K562 (cell line): Measurements from ENCODE around the gene CDC27. TPM values are rescaled to one million over a fixed set of nuclear protein-coding genes. Genes with fewer than 3 reads are reported as not detected.

Experiments
- ATAC-seq: fragments of 200-7000 bp; cut with Tn5 transposase; 3 replicates; pipeline ENCODE4 v1.9.1; 2020; ENCODE audit warnings: moderate library complexity
- BruUV-seq: library from RNA; stranded (reverse); fragments of 400-500 nt; replicated peaks from 2 replicates; lab custom pipeline; 2021; lab: Mats Ljungman, UMichigan
- CTCF ChIA-PET: fragments of 300-600 bp; formaldehyde crosslinking; extraction: SDS; loops from one replicate; lab custom pipeline; 2021; ENCODE audit warnings: low intra/inter-chr PET ratio; lab: Yijun Ruan, JAX
- POLR2A ChIA-PET: fragments of 300-600, 350-650 bp; sonication (Branson Sonifier 250); formaldehyde crosslinking; extraction: SDS; loops from one replicate; lab custom pipeline; 2021; ENCODE audit warnings: antibody characterized with exemption, inconsistent platforms; lab: Yijun Ruan, JAX
- DNase-seq, 4 experiments: peaks; one replicate each; pipeline versions ENCODE4 v3.0.0 to v3.0.0-alpha.2; 2011 to 2018; ENCODE audit warnings: low spot score in 3 of 4, mixed read lengths in 3 of 4; ENCODE audit errors: extremely low read depth in 1 of 4
- FAIRE-seq: peaks from 2 replicates; lab custom pipeline; 2011; peaks lifted over from hg19 to GRCh38; lab: Jason Lieb, UNC
- H2AFZ ChIP-seq: 2 replicates; pipeline ENCODE4 v1.6.0; 2011; ENCODE audit warnings: low read depth, low read length, control low read depth, inconsistent platforms
- H3K27ac ChIP-seq: fragments of 200-600 bp; 3 replicates; pipeline ENCODE4 v1.8.0; 2011; ENCODE audit warnings: low read depth, mild to moderate bottlenecking, control low read depth, inconsistent platforms, low read length, moderate library complexity, mixed read lengths; ENCODE audit errors: extremely low read depth
- H3K27me3 ChIP-seq, 2 experiments: fragments of 300-600 bp in 1 of 2; 2 replicates in 1 of 2; 3 replicates in 1 of 2; pipeline versions ENCODE4 v1.6.0 to v1.8.0; 2011; ENCODE audit warnings: inconsistent platforms in 2 of 2, low read length in 2 of 2, mild to moderate bottlenecking in 1 of 2, mixed read lengths in 1 of 2, moderate library complexity in 1 of 2; ENCODE audit not compliant: control insufficient read depth in 2 of 2, insufficient read depth in 2 of 2
- H3K36me3 ChIP-seq: fragments of 300-600 bp; 3 replicates; pipeline ENCODE4 v1.8.0; 2011; ENCODE audit warnings: mild to moderate bottlenecking, low read length, inconsistent platforms; ENCODE audit not compliant: control insufficient read depth, insufficient read depth
- H3K4me1 ChIP-seq, 2 experiments: fragments of 200-600 bp in 1 of 2; replicated peaks in 1 of 2; 2 replicates in 1 of 2; 3 replicates in 1 of 2; pipeline versions ENCODE4 v1.5.1 to v1.8.0; 2011; ENCODE audit warnings: inconsistent platforms in 2 of 2, low read length in 2 of 2, mild to moderate bottlenecking in 1 of 2, mixed read lengths in 1 of 2, moderate library complexity in 1 of 2; ENCODE audit not compliant: control insufficient read depth in 2 of 2, insufficient read depth in 2 of 2
- H3K4me2 ChIP-seq: 2 replicates; pipeline ENCODE4 v1.6.1; 2011; ENCODE audit warnings: low read length, control low read depth, inconsistent platforms, mixed read lengths; ENCODE audit not compliant: insufficient read depth
- H3K4me3 ChIP-seq: fragments of 200-600 bp; sonication (generic), shearing (Covaris generic); 2 replicates; pipeline ENCODE4 v1.5.1; 2016; ENCODE audit warnings: control low read depth, inconsistent platforms
- H3K79me2 ChIP-seq: fragments of 200-600 bp; 3 replicates; pipeline ENCODE4 v1.8.0; 2011; ENCODE audit warnings: low read length, inconsistent platforms; ENCODE audit not compliant: control insufficient read depth, insufficient read depth
- H3K9ac ChIP-seq, 2 experiments: 2 replicates each; pipeline versions ENCODE4 v1.6.0 to v1.6.1; 2011; ENCODE audit warnings: low read depth in 2 of 2, low read length in 2 of 2, control low read depth in 1 of 2, inconsistent platforms in 1 of 2, mild to moderate bottlenecking in 1 of 2, mixed read lengths in 1 of 2; ENCODE audit not compliant: insufficient read depth in 1 of 2
- H3K9me1 ChIP-seq: one replicate; pipeline ENCODE4 v1.6.0; 2011; ENCODE audit warnings: inconsistent platforms, mild to moderate bottlenecking, low read length, moderate library complexity; ENCODE audit not compliant: control insufficient read depth, insufficient read depth
- H3K9me3 ChIP-seq: replicated peaks from 2 replicates; pipeline ENCODE4 v1.5.1; 2011; ENCODE audit warnings: low read depth, low read length, inconsistent platforms; ENCODE audit not compliant: control insufficient read depth, insufficient read depth
- H4K20me1 ChIP-seq: replicated peaks from 2 replicates; pipeline ENCODE4 v1.6.1; 2011; ENCODE audit warnings: low read length, inconsistent platforms, mixed read lengths; ENCODE audit not compliant: control insufficient read depth, insufficient read depth
- E2F1 ChIP-seq: sonication (generic); formaldehyde crosslinking; IDR thresholded peaks from 2 replicates; pipeline ENCODE4 v1.8.1; 2023; ENCODE audit warnings: mild to moderate bottlenecking, missing genetic modification reagents, moderate library complexity
- EP300 ChIP-seq: IDR thresholded peaks from 2 replicates; pipeline ENCODE4 v1.6.1; 2012; ENCODE audit warnings: low read length, improper control_type of control experiment
- FOXP4 ChIP-seq: sonication (generic); formaldehyde crosslinking; IDR thresholded peaks from 2 replicates; pipeline ENCODE4 v1.8.0; 2022; ENCODE audit warnings: mild to moderate bottlenecking, missing genetic modification reagents, borderline replicate concordance
- HNRNPH1 ChIP-seq: fragments of 200-400 bp; formaldehyde crosslinking; optimal IDR thresholded peaks from 2 replicates; pipeline ENCODE3; 2017; ENCODE audit warnings: low read depth, mild to moderate bottlenecking, low read length, moderate library complexity
- IRF1 ChIP-seq: sonication (generic); formaldehyde crosslinking; IDR thresholded peaks from 2 replicates; pipeline ENCODE4 v1.8.0; 2022; ENCODE audit warnings: missing genetic modification reagents, mild to moderate bottlenecking, borderline replicate concordance
- MTA1 ChIP-seq: fragments of 450-650 bp; IDR thresholded peaks from 2 replicates; pipeline ENCODE4 v1.6.1; 2017; ENCODE audit warnings: borderline replicate concordance
- MTF1 ChIP-seq: fragments of 250-450 bp; sonication (Bioruptor Pico); IDR thresholded peaks from 2 replicates; pipeline ENCODE4 v1.9.0; 2021; ENCODE audit warnings: moderate library complexity, mild to moderate bottlenecking, inconsistent platforms, borderline replicate concordance
- PCBP2 ChIP-seq: fragments of 200-400 bp; formaldehyde crosslinking; IDR thresholded peaks from 2 replicates; pipeline ENCODE4 v1.6.1; 2018; ENCODE audit warnings: low read length, low read depth, mild to moderate bottlenecking, moderate library complexity; ENCODE audit not compliant: poor library complexity, severe bottlenecking
- POLR2B ChIP-seq: fragments of 450-650 bp; IDR thresholded peaks from 2 replicates; pipeline ENCODE4 v1.6.1; 2018; ENCODE audit warnings: low read depth; ENCODE audit not compliant: partially characterized antibody
- SMARCB1 ChIP-seq: IDR thresholded peaks from 2 replicates; pipeline ENCODE4 v1.6.1; 2011; ENCODE audit warnings: improper control_type of control experiment, low read depth; ENCODE audit not compliant: insufficient read length
- SP2 ChIP-seq: IDR thresholded peaks from 2 replicates; pipeline ENCODE4 v1.6.1; 2011; ENCODE audit warnings: mild to moderate bottlenecking, low read depth, low read length, moderate library complexity; ENCODE audit not compliant: poor library complexity, severe bottlenecking; ENCODE audit errors: extremely low read depth
- ZBTB26 ChIP-seq: fragments of 450-650 bp; formaldehyde crosslinking; IDR thresholded peaks from 2 replicates; pipeline ENCODE4 v1.4.0; 2022; ENCODE audit warnings: missing genetic modification characterization
- ZNF174 ChIP-seq: fragments of 250-450 bp; sonication (Bioruptor Pico); IDR thresholded peaks from 2 replicates; pipeline ENCODE4 v1.4.0; 2020; ENCODE audit warnings: mild to moderate bottlenecking
- ZNF408 ChIP-seq: fragments of 250-450 bp; sonication (Bioruptor Pico); IDR thresholded peaks from 2 replicates; pipeline ENCODE4 v1.4.0; 2020; ENCODE audit warnings: low read depth, mild to moderate bottlenecking, moderate library complexity
- ZNF655 ChIP-seq: fragments of 250-450 bp; sonication (Bioruptor Pico); IDR thresholded peaks from 2 replicates; pipeline ENCODE4 v1.5.0; 2021
- WGBS: fragments of 100-300 bp; shearing (Covaris generic); methylation state at CpG from one replicate; pipeline ENCODE4 v1.1.6; 2016; ENCODE audit warnings: low coverage, mixed read lengths; ENCODE audit not compliant: insufficient coverage; ENCODE audit errors: missing lambda C conversion rate; 5-methylcytosine and 5-hydroxymethylcytosine counted together
- in situ Hi-C: fragments of 300-500 bp; cut with MboI; formaldehyde crosslinking; loops from 4 replicates; pipeline ENCODE4 v1.15.0; 2018; ENCODE audit warnings: inconsistent platforms, mixed read lengths
- intact Hi-C: fragments of 100-400 bp; cut with micrococcal nuclease; formaldehyde crosslinking; loops from 2 replicates; pipeline ENCODE4 v1.14.2; 2022
- polyA plus RNA-seq, 8 experiments: library from polyadenylated mRNA; depleted of rRNA in 4 of 8; stranded (reverse) in 5 of 8; unstranded in 3 of 8; fragments of >200 nt; fragmentation: Nextera tagmentation in 2 of 8; fragmentation: Illumina TruSeq in 1 of 8; extraction: Ambion mirVana in 2 of 8; extraction: Trizol in 1 of 8; gene quantifications; 2 replicates each; pipeline versions ENCODE4 v1.2.1 to v1.2.3, GENCODE V29; 2011 to 2014; ENCODE audit warnings: inconsistent platforms in 1 of 8, missing spikeins in 1 of 8
- total RNA-seq, 7 experiments: library from RNA; depleted of rRNA in 6 of 7; stranded (reverse); fragments of >200 nt in 6 of 7; fragmentation: Illumina TruSeq in 2 of 7; extraction: Trizol in 2 of 7; gene quantifications; 2 replicates each; pipeline versions ENCODE4 v1.2.1 to v1.2.3, GENCODE V29; 2011 to 2021; ENCODE audit warnings: low replicate concordance in 1 of 7

The CDC27 gene
- total and polyA plus RNA-seq, 9 of the 15 experiments (the other 6 are each of a cell fraction or from before 2014, with no cell fraction given) = 28.6 to 155 (median 94.1) TPM

- DNase-seq (no peak), ATAC-seq (no peak), FAIRE-seq (no peak)
- Histone ChIP-seq H3K27ac (no peak overlapping the region), H3K4me3 (no peak overlapping the region), H4K20me1 (no peaks in the 10 kb centered on the region), H3K9me3 (no peaks in the 10 kb centered on the region), H3K27me3 (no peaks in the 10 kb centered on the region), H3K9ac (no peak overlapping the region), H3K9me1 (no peaks in the 10 kb centered on the region), H3K79me2 (peaks cover 2% of the 10 kb centered on the region), H3K4me1 (no peaks in the 10 kb centered on the region), H3K36me3 (peaks cover 6% of the 10 kb centered on the region; the same call in 1 of the 3 replicates), H2AFZ (no peak overlapping the region), H3K4me2 (no peak overlapping the region)
- TF ChIP-seq ZNF174 (CRISPR knock-in tag) (no peak), ZNF408 (CRISPR knock-in tag) (no peak), MTA1 (no peak), HNRNPH1 (no peak), FOXP4 (CRISPR knock-in tag) (no peak), PCBP2 (no peak), E2F1 (CRISPR knock-in tag) (no peak), ZNF655 (CRISPR knock-in tag) (no peak), ZBTB26 (CRISPR knock-in tag) (no peak), MTF1 (CRISPR knock-in tag) (no peak), SP2 (no peak), EP300 (no peak), IRF1 (CRISPR knock-in tag) (no peak), POLR2B (no peak), SMARCB1 (no peak)
- CTCF ChIA-PET = no interaction called here
- in situ Hi-C loops (no loop called here), intact Hi-C loops (no loop called here)
- POLR2A ChIA-PET = interaction anchor here (2.2 kb wide), 1 partner anchor 11 kb away, joined by 12 read pairs; no protein-coding TSS in a partner anchor
- WGBS = 96% methylated on average over 3 of the region's 3 CpGs
- BruUV-seq = no TSS peak
These were observed 110.3 kb downstream of the CDC27 start for GRCh38 chr17:47078801-47079200.
